Measurements from ENCODE around the gene PNPLA8.
"Not testable (repeated sequence)": the region's sequence is repeated elsewhere in the genome, so short reads cannot be mapped to it uniquely, and the experiment has no call there.

The PNPLA8 gene

DNA sequence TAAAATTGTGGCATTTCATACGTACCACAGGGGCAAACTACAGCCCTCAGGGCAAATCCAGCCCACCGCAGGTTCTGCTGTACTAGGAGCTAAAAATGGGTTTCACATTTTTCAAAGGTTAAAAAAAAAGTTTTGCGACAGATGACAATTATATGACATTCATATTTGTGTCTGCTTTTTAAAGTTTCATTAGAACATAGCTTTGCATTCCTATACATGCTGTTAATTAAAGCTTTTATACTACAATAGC, 758 bp upstream of the PNPLA8 start:
- DNase-seq, result no peak

DNA sequence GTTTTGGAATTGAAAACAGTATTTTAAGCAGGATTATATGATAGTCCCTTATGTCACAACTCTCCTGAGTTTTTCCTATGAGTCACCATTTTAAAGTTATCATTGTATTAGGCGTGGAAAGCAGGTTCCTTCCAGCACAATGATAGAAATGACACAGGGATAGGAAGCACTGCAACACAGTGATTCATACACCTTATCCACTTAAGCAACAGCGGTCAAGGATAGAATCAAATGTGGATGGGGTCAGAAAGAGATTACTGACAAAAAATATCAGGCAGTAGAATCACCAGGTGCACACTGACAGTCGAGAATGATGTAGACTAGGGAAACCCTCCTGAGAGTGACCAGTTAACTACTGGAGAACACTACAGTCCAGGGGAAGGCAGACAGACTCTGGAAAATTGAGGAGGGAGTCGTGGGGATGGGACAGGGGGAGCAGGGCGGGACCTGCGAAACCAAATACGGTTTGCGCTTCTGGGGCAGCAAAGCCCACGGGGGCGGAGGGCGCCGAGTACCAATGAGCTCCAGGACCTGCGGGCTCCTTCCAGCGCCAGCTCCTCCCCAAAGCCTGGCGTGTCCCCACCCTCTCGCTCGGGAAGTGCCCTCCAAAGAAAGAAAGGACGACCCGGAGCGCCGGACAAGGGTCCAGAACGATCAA, 479 bp downstream of the PNPLA8 start:
- peak; percentile 2 for DNase-seq

DNA sequence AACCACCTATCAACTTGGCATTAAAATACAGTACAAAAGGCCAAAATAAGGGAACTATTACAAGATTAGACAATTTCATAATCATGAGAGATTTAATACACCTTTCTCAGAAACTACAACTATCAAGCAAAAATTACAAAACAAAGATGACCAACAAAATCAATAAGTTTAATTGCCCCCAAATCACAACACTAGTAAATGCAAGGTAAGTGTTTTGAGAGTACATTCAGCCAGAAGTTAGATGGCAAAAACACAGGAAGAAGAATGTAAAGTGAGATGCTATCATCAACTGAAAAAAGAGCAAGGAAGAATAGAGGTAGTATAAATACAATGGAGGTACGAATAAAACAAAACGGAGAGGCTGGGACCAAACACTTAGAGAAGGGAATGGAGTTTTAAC, 3.2 kb downstream of the PNPLA8 start:
- DNase-seq, result no peak

DNA sequence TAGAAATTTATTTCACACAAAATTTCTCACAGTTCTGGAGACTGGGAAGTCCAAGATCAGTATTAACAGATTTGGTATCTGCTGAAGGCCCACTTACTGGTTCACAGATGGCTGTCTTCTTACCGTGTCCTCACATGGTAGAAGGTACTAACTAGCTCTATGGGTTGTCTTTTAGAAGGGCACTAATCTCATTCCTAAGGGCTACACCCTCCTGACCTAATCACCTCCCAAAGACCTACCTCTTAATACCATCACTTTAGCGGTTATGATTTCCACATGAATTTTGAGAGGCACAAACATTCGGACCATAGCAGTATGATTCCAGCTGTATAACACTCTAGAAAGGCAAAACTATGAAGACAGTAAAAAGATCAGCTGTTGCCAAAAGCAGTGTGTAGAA, 8.0 kb downstream of the PNPLA8 start:
- DNase-seq, result no peak

DNA sequence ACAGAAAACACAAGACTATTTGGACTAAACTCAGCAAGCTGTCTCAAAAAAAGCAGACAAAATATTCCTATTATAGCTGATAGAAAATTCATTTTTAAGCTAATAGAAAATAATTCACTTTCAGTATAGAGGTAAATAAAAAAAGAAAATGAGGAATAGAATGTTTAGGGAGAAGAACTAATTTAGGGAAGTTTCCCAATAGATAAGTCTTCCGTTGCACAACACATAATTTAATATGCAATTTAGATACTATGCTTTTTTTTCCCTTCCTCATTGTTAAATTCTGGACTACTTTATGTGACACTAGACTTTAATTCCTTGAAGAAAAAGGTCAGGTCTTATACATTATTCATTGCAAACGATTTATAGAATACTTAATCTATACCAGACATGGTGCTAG, 10.3 kb downstream of the PNPLA8 start:
- no peak for DNase-seq

DNA sequence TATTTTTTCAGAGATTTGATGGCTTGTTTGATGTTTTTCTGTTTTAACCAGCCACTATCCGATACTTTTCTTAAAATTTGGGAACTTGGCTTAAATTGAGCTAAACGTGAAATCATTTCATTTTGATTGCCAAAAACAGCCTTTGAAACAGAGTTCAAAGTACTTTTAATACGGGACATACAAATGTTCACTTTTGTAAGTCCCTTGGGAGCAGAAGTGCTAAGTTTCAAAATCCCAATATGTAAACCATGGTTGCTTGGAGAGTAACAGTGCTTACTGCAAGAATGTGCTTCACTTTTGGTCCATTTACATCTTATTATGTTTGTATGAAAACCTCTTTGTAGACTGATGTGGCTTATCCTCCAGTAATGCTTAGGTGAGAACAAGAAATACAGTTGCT, 10.9 kb downstream of the PNPLA8 start:
- no peak for DNase-seq

DNA sequence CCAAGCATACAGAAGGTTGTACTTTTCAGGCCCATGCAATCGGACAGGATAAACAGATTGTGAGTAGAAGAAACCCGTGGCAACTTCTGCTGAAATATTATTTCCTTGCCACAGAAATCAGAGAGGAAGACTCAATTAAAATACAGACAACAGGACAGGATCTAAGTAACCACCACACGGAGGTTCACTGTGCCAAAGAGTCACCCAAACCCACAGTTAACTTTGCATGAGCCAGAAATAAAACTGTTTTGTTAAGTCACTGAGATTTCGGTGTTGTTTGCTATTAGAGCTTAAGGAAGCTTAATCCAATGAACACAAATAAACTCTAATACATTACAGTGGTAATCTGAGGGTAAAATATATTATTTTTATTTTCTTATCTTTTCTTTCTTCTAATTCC, 14.0 kb downstream of the PNPLA8 start:
- no peak for DNase-seq

DNA sequence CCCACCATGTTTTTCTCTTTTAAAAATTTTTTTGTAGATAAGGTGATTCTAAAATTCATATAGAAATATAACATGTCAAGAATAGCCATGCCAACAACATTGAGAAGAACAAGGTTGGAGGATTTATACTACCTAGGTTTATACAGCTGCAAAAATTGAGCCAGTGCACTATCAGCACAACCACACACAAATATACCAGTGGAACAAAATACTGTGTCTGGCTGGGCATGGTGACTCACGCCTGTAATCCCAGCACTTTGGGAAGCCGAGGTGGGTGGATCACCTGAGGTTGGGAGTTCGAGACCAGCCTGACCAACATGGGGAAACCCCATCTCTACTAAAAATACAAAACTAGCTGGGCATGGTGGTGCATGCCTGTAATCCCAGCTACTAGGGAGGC, 21.4 kb downstream of the PNPLA8 start:
- DNase-seq, result not testable (repeated sequence)

DNA sequence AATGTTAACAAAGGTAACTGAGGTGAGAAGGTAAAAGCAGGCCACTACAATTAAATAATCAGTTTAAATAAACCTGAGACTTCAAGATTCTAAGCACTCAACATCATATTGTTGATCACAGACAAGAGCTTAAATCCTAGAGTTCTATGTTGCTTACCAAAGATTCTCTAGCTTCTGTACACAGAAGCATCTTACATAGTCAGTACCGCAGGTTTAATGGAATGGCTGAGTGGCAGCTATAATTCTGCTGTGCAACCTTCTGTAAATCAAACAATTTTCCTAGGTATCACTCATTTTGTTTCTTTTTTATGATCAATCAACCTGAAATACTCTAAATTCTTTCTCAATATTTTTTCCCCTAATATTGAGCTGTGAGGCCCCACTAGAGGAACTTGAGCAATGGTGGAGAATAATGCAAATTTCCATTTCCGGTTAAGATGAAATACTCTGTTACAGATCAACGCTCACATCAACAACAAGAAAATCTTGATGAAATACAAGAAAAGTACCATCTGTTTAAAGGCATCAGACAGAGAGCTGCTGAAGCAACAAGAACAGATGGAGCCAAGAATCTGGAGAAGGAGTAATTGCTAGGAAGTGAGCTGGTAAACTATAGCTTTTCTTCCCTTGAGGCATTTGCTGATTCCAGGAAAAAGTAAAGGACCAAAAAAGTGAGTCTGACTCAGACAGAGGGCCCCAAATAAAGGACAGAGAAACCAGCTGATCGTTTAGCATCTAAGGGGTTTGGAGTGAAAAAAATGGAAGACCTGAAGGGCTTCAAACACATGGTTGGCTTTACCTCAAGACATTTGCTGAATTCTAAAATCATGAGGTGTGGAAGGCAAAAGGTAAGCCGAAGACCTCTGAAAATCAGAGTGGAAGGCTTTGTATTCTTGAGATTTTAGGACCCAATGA, 22.6 kb downstream of the PNPLA8 start:
- DNase-seq, result no peak

DNA sequence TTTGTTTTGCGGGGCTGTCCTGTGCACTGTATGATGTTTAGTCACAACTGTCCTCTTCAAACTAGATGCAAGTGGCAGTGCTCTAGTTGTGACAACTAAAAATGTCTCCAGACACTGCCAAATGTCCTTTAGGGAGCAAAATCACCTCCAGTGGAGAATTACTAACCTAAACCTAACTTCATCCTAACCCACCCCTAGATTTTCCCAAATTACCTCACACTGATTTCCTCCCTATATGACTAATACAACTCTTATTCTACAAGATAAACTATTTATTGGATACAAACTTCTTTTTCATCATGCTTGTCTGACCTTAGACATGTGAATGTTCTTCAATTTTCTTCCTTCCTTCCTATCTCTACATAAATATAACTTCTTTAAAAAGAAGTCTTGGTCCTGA, 26.4 kb downstream of the PNPLA8 start:
- no peak for DNase-seq

DNA sequence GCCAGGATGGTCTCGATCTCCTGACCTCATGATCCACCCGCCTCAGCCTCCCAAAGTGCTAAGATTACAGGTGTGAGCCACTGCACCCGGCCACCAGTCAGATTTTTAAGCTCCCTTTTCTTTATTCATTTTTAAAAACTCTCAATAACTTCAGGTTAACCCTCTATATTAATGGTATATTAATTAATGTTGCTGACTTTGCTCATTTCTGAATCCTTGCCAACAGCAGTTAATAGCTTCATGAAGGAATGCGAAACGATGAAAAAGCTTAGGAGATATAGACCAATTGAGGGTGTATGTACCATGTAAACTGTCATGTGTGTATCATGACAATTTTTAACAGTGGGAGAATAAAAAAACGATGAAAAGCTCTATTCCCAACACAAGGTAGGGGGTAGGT, 27.5 kb downstream of the PNPLA8 start:
- no peak for DNase-seq

DNA sequence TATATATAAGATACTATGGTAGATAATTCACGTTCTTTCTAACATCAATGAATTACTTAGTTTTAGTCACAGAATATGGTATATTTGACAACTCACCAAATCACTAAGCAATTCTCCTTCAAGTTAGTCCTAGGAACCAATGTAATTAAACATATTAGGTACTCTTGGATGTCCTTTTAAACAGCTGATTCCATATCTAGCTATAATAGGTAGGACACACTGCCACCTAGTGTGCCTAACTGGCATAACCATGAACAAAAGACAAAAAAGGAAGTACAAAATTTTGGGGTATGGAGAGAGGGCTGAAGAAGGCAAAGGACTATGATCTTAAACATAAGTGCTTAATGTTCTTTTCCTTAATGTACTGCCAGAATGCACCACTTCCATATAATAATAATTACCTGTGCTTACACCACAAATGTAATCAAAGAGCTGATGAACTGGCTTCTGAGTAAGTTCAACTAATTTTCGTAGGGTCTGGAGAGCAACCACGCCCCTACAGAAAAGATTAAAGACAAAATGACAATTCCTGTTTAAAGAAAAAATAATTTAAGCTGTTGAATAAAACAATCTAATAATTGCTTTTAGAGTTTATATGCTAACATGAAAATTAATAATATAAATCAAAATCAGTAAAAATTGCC, 28.7 kb downstream of the PNPLA8 start:
- peak; percentile 69 for DNase-seq

DNA sequence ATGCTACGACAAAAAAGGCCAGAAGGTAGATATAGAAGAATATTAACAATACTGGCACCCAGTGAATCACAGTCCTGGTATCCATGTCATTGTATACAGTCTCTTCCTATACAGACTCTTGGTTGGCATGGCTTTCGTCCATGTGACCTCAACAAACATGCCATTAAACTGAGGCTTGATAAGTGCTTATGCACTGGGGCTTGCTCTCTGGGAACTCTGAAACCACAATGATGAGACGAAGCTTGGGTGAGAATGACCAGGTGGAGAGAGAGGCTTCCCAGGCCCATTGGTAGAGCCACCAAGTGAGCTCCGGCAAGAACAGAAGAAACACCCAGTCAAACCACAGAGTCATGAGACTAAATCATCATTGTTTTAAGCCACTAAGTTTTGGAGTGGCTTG, 33.2 kb downstream of the PNPLA8 start:
- DNase-seq, result no peak

DNA sequence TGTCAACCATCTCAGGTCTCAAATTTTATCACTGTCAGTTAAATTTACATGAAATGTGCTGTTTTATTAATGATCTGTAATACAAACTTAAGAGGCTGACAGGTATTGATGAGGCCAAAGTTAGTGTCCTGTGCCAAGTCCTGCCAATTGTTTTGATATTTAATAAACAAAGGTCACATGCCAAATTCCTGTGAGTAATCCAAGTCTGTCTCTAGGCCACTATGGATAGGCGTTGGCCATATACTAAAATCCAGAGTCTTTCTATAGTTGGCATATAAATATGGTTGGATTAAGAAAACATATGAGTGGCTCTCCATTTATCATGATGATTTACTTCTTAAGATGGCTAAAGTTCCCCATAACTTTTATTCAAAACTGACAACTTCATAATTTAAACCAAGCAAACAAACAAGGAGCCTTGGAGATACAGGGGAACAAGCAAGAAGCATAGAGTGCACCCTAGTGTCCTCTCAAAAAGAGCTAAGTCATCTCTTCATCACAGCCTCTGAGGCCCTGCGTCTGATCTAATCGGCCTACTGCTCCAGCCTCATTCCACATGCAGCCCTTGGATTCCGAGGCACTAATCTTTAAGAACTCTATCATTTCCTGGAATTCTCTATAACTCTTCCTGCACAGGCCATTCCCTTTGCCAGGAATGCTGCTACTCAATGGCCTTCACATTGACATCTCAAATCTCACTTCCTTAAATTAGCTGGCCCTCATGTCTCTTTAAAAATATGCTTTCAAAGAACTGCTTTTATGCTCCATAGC, 37.0 kb downstream of the PNPLA8 start:
- DNase-seq, result no peak

DNA sequence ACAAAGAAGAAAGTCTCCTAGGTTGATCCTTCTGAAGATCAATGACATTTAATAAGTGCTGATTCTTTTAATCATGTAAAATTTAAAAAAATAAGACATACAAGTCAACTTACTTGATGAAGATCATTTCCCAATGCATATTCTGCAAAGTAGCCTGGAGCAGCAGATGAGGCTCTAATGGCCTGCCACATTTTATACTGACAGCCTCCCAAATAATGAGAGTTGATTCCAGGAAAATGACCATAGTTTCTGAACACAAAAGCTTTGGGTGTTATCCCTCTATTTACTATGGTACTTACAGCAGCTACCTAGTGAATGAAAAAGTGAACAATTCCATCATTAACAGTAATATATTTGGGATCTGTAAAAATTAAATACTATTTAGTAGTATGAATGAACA, 38.3 kb downstream of the PNPLA8 start:
- DNase-seq, result no peak

DNA sequence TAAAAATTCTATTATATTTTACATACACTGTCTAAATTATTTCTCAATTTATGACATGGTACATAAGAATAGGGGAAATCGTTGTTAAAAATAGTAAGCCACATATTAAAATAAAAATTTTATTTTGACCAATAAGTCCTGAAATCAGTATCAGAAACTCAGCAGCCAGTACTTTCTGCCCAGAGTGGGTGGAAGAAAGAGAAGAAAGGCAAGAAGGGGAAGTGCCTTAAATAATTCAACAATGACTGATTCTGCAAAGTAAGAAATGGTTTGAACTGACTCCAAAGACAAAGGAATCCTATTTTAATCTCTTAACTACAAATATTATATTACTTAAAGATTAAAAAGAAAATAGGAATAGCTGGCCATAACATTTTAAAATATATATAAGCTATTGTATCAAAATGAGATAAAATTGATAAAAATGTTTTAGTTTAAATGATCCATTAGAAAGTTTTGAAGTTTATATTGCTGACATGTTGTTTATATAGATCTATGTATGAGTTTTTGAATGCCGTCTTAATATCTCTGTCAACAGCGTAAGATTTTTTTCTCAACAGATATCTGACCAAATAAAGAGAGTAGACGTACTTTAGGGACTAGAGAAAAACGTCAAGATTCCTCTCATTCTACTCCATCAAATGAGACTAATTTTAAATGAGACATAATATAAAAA, 39.5 kb downstream of the PNPLA8 start:
- DNase-seq, result no peak

DNA sequence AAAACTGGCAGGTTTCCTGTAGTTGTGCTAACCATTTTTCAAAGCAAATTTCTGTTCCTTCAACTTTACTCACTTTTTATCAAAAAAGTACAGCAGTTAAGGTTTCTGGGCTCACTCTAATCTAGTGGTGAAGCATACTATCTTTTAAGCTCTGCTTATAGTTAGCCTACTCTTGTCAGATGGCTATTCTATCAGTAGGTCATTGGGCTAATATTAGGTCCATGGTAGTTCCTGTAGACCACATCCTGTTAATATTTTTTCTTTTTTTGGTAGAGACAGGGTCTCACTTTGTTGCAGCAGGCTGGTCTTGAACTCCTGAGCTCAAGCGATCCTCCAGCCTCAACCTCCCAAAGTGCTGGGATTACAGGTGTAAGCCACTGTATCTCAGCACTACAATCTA, 41.8 kb downstream of the PNPLA8 start:
- DNase-seq, result no peak

DNA sequence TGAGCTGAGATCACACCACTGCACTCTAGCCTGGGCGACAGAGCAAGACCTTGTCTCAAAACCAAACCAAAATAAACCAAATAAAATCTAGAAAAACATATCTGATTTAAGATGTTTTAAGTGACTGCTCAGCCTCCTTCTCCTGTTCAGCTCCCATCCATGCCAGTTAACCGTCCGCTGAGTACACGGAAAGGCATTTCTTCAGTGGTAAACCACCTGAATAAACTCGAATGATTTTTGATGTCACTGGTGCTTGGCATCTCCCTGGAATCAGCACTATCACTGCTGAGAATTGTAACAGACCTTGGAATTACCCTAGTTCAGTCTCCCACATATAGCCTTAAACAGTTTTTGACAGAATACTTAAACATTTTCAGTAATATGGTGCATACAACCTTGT, 45.6 kb downstream of the PNPLA8 start:
- DNase-seq, result no peak

DNA sequence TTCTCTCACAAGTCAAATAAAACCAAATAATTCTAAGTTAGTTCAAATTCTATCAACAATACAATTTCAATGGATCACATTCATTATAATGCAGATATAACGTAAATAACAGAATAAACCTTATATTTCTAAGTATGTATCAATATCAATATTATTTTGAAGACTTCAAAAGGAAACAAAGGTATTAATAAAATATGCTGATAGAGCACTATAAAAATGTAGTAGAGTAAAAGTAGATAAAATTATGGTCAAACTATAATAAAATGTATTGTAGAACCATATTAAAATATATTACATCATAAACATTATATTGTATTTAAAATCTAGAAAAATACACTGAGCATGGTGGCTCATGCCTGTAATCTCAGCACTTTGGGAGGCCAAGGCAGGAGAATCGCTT, 46.2 kb downstream of the PNPLA8 start:
- no peak for DNase-seq

DNA sequence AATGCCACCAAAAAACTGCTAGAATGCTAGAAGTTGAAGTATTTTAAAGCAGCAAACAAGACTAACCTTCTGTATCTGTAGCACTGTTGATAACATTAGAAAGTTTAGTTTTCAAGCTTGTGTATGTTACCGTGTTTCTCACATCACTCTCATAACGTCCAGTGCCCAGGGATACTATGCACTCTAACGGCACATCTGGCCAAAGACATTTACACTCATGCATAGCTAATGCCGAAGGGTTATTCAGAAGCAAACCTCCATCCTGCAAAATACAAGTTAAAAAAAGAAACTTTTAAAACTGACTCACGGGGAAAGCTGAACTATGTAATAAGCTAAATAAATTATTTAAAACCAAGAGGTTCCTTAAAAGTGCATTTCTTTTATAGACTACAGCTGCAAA, 46.8 kb downstream of the PNPLA8 start:
- no peak for DNase-seq

DNA sequence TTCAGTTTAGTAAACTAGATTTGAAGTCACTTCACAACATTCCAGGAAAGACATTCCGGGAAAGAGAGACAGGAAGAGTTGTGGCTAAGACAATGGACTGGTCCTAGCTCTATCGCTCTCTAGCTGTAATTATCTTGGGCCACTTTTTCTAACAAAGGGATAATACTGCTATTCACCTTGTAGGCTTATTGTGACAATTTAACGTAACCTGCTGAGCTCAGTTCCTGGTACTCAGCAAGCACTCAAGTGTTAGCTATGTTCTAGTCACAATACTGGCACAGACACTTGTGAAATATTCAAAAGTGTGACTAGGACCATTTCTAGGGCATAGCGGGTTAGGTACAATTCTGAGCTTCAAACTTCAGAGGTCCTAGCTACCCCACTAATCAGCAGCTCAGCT, 57.7 kb downstream of the PNPLA8 start:
- no peak for DNase-seq

DNA sequence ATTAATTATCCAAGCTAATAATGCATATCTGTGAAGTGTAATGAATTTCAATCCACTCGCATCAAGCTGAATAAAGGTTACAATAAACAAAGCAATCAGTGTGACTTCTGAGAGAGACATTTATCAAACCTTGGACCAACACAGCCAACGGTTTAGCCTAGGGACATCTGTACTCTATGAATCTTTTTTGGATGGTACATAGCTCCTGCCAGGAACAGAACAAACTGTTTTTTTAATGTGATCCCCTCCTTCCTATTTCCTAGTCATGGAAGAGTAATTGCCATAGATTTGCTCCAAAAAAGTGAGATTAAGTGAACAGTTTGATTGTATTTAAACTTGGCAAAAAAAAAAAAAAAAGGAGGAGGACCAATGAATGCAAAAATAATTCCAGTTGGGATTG, 58.5 kb downstream of the PNPLA8 start:
- no peak for DNase-seq

DNA sequence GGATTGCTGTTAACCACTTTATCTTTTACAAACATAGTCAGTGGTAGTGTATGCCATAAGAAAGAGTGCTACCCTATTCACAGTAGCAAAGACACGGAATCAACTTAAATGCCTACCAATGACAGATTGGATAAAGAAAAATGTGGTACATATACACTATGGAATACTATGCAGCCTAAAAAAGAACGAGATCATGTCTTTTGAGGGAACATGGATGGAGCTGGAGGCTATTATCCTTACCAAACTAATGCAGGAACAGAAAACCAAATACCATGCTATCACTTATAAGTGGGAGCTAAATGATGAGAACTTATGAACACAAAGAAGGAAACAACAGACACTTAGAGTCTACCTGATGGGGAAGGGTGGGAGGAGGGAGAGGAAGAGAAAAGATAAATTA, 59.6 kb downstream of the PNPLA8 start:
- DNase-seq, result not testable (repeated sequence)

All from CD4-positive, alpha-beta T cell treated with Interleukin-4 for 4 hours (primary cell).